BE2C (cell line): ENCODE data around the gene NTPCR.
A peak's percentile ranks its signal among the peaks of the same experiment; 100 is the strongest.

Source experiments
- DNase-seq: peaks from one replicate; pipeline ENCODE4 v3.0.0-alpha.2; 2020
- H3K27me3 ChIP-seq: fragments of 250-450 bp; sonication (Bioruptor Pico); 2 replicates; pipeline ENCODE4 v1.5.1; 2020; ENCODE audit warnings: mild to moderate bottlenecking
- H3K36me3 ChIP-seq: fragments of 250-450 bp; sonication (Bioruptor Pico); 2 replicates; pipeline ENCODE4 v1.5.1; 2020; ENCODE audit warnings: mild to moderate bottlenecking
- H3K4me1 ChIP-seq: fragments of 250-450 bp; sonication (Bioruptor Pico); 2 replicates; pipeline ENCODE4 v1.5.1; 2020
- H3K4me3 ChIP-seq: 2 replicates; pipeline ENCODE4 v1.5.1; 2011; ENCODE audit warnings: low read depth, low read length
- H3K9me3 ChIP-seq: fragments of 250-450 bp; sonication (Bioruptor Pico); 2 replicates; pipeline ENCODE4 v1.5.1; 2020
- CTCF ChIP-seq: IDR thresholded peaks from 2 replicates; pipeline ENCODE4 v1.5.1; 2012; ENCODE audit warnings: mild to moderate bottlenecking, low read depth, low read length

NTPCR gene

DNA sequence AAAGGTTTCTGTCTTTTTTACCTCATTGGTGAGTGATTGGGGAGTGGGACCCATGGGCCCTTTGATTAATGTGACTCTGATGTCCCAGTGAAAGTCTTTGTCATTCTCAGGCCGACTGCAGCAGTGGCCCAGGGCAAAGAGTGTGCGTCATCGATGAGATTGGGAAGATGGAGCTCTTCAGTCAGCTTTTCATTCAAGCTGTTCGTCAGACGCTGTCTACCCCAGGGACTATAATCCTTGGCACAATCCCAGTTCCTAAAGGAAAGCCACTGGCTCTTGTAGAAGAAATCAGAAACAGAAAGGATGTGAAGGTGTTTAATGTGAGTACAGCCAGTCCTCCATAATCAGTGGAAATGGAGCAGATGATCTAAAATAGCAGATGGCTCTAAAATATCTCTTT lies 19.4 kb downstream of the NTPCR start:
- Histone ChIP-seq H3K9me3 (no peaks in the 10 kb centered on the region), H3K4me3 (no peak overlapping the region; the same call in 1 of the 2 replicates), H3K27me3 (no peaks in the 10 kb centered on the region), H3K36me3 (peaks cover 34% of the 10 kb centered on the region), H3K4me1 (peaks cover 17% of the 10 kb centered on the region)
- peak; percentile 55 for DNase-seq
- no peak for TF ChIP-seq CTCF

DNA sequence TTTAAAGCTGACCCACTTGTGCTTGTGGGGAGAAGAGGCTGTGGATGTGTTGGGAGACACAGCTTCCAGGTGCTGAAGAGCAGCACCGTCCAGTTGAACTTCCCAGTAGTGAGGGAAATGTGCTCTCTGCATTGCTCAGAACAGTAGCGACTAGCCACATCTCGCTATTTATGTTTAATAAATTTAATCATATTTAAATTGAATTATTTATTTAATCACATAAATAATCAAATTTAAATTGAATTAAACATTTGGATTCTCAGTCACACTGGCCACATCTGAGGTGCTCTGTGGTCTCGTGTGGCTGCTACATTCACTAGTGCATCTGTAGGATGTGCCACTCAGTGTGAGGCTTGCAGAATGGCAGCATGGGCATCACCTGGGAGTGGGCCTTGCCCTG lies 20.1 kb downstream of the NTPCR start:
- Histone ChIP-seq H3K27me3 (no peaks in the 10 kb centered on the region), H3K9me3 (no peaks in the 10 kb centered on the region), H3K4me3 (no peak overlapping the region), H3K4me1 (peaks cover 21% of the 10 kb centered on the region), H3K36me3 (peaks cover 34% of the 10 kb centered on the region)
- no peak for DNase-seq
- TF ChIP-seq CTCF, result no peak

- H3K9me3 ChIP-seq, result no peaks in the 10 kb centered on the region
- H3K36me3 ChIP-seq, result peaks cover 49% of the 10 kb centered on the region
- no peak overlapping the region for H3K4me3 ChIP-seq
- H3K4me1 ChIP-seq, result peaks cover 37% of the 10 kb centered on the region
- H3K27me3 ChIP-seq, result no peaks in the 10 kb centered on the region
- TF ChIP-seq CTCF, result no peak
- DNase-seq, result no peak
These were observed 23.5 kb downstream of the NTPCR start for GRCh38 chr1:232973652-232974611.

DNA sequence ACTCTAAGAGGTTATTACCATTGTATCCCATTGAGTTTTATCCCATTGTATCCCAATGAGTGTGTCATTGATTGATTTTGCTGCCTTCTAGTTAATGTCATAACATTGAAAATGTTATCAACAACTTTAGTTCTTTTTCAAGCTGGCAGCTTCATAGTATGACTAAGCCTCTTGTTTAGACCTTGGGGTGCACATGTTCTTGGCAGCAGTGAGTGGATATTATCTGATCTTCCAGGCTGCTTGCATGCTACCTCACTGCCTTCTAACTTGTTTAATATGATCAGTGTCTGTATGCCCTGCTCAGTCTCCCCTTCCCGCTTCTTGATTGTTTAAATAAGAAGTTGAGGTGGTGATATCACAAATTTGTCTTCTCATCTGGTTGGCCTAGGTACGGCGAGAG lies 24.6 kb downstream of the NTPCR start:
- no peak for TF ChIP-seq CTCF
- no peaks in the 10 kb centered on the region for H3K27me3 ChIP-seq
- H3K4me1 ChIP-seq, result peaks cover 39% of the 10 kb centered on the region
- peaks cover 54% of the 10 kb centered on the region for H3K36me3 ChIP-seq
- DNase-seq, result no peak
- H3K9me3 ChIP-seq, result no peaks in the 10 kb centered on the region
- H3K4me3 ChIP-seq, result no peak overlapping the region

DNA sequence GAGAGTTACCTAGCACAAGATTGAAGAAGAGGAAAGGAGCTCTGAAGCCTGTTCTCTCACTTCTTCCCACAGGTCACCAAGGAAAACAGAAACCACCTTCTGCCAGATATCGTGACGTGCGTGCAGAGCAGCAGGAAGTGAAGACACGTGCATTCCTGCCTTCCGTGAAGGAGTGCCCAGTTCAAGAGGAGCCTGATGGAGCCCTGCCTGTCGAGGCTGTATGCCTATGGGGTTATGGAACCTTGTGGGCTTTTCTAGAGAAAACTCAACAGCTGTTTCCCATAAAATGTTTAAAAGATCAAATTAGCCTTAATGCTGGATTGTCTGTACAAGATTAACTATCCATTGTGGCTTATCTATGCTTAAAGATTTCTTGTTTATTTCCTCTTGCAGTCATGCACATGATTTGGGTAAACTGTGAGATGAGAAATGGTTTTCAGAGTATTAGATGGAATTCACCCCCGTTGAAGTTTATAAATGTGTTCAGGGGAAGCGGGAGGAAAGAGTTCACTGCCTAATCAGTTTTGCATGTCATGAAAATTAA lies 27.8 kb downstream of the NTPCR start:
- Histone ChIP-seq H3K4me3 (no peak overlapping the region), H3K27me3 (no peaks in the 10 kb centered on the region), H3K9me3 (no peaks in the 10 kb centered on the region), H3K4me1 (peaks cover 32% of the 10 kb centered on the region), H3K36me3 (peaks cover 28% of the 10 kb centered on the region)
- DNase-seq, result peak; percentile 57
- no peak for TF ChIP-seq CTCF

GRCh38 chr1:232978815-232979214 lies 28.4 kb downstream of the NTPCR start:
- H3K9me3 ChIP-seq, result no peaks in the 10 kb centered on the region
- H3K36me3 ChIP-seq, result peaks cover 29% of the 10 kb centered on the region
- H3K4me1 ChIP-seq, result peaks cover 32% of the 10 kb centered on the region
- no peak for TF ChIP-seq CTCF
- H3K27me3 ChIP-seq, result no peaks in the 10 kb centered on the region
- no peak for DNase-seq
- no peak overlapping the region for H3K4me3 ChIP-seq
